Tibial nerve (tissue), 4 donors: ENCODE results near the gene ARV1. TPM values are rescaled to one million over a fixed set of nuclear protein-coding genes. Genes with fewer than 3 reads are reported as not detected.

ENCODE experiments used
- DNase-seq, 2 donors: peaks; one replicate each; pipeline ENCODE4 v3.0.0-alpha.2; 2019; ENCODE audit warnings: low spot score in 2 of 2
- H3K27ac ChIP-seq, 4 donors: fragments of 200-600 bp; sonication (generic) in 3 of 4; one replicate each; pipeline ENCODE4 v1.5.1; 2017 to 2019; ENCODE audit warnings: mild to moderate bottlenecking in 1 of 4
- H3K27me3 ChIP-seq, 2 donors: fragments of 200-600 bp; sonication (generic) in 1 of 2; one replicate each; pipeline versions ENCODE4 v1.5.1 to v1.6.0; 2017 to 2019
- H3K36me3 ChIP-seq, 3 donors: fragments of 200-600 bp; sonication (generic); one replicate each; pipeline ENCODE4 v1.5.1; 2018 to 2019
- H3K4me1 ChIP-seq, 4 donors: fragments of 200-600 bp; sonication (generic) in 3 of 4; one replicate each; pipeline ENCODE4 v1.5.1; 2017 to 2019
- H3K4me3 ChIP-seq, 4 donors: fragments of 200-600 bp; sonication (generic) in 3 of 4; one replicate each; pipeline ENCODE4 v1.5.1; 2017 to 2019; ENCODE audit warnings: mild to moderate bottlenecking in 1 of 4, moderate library complexity in 1 of 4
- H3K9me3 ChIP-seq, 4 donors: fragments of 200-600 bp; sonication (generic) in 3 of 4; one replicate each; pipeline ENCODE4 v1.5.1; 2017 to 2019
- EP300 ChIP-seq, 2 donors: sonication (generic); formaldehyde crosslinking; IDR thresholded peaks; one replicate each; pipeline ENCODE4 v1.6.1; 2017; ENCODE audit warnings: antibody characterized with exemption in 2 of 2, mild to moderate bottlenecking in 1 of 2
- POLR2A ChIP-seq, 2 donors: fragments of 450-650 bp; IDR thresholded peaks; one replicate each; pipeline ENCODE4 v1.6.1; 2017; ENCODE audit warnings: antibody characterized with exemption in 2 of 2, mild to moderate bottlenecking in 2 of 2, moderate library complexity in 2 of 2
- WGBS, 2 donors: methylation state at CpG; one replicate each; pipeline ENCODE4 v1.1.5; 2018; 5-methylcytosine and 5-hydroxymethylcytosine counted together
- total RNA-seq, 4 donors: library from RNA; depleted of rRNA; stranded (reverse); fragments of >200 nt; gene quantifications; one replicate each; pipeline ENCODE4 v1.1.0, GENCODE V29; 2016
- TF ChIP-seq, protein P1 (sequence below), 5 experiments: fragments of 200-600 bp in 3 of 5; fragments of 450-650 bp in 2 of 5; sonication (generic) in 3 of 5; IDR thresholded peaks; one replicate each; pipeline ENCODE4 v1.5.1; 2016 to 2019; ENCODE audit warnings: antibody characterized with exemption in 5 of 5, mild to moderate bottlenecking in 3 of 5, moderate library complexity in 2 of 5

The ARV1 gene
- total RNA-seq, 4 donors from 2014 or later, result 11.6 to 25.3 (median 14.6) TPM

DNA sequence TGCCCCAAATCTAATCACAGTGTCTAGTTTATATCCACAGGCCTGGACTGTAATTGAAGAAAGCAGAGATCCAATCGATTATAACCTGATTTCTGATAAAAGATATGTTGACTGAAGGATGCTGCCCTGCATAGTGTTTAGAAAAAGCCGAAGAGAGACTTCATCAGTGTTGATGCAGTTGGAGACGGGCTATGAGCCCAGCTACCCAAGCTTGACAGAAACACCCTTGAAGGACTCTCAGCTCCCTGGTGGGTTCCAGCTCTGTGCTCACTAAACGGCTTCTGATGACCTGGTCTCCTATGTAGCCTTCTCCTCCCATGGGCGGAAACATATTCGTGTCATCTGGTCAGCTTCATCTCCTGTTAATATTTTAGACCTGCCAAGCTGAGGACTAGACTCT, 50.9 kb downstream of the ARV1 start:
- Histone ChIP-seq H3K27me3 (no peaks in the 10 kb centered on the region), H3K27ac (no peak overlapping the region), H3K9me3 (no peaks in the 10 kb centered on the region), H3K4me1 (no peaks in the 10 kb centered on the region), H3K4me3 (no peak overlapping the region), H3K36me3 (no peaks in the 10 kb centered on the region)
- TF ChIP-seq, protein P1, sequence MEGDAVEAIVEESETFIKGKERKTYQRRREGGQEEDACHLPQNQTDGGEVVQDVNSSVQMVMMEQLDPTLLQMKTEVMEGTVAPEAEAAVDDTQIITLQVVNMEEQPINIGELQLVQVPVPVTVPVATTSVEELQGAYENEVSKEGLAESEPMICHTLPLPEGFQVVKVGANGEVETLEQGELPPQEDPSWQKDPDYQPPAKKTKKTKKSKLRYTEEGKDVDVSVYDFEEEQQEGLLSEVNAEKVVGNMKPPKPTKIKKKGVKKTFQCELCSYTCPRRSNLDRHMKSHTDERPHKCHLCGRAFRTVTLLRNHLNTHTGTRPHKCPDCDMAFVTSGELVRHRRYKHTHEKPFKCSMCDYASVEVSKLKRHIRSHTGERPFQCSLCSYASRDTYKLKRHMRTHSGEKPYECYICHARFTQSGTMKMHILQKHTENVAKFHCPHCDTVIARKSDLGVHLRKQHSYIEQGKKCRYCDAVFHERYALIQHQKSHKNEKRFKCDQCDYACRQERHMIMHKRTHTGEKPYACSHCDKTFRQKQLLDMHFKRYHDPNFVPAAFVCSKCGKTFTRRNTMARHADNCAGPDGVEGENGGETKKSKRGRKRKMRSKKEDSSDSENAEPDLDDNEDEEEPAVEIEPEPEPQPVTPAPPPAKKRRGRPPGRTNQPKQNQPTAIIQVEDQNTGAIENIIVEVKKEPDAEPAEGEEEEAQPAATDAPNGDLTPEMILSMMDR (IDR thresholded peaks at IDR 0.05), result no peak
- TF ChIP-seq POLR2A (IDR thresholded peaks at IDR 0.05), result no peak
- TF ChIP-seq EP300 (IDR thresholded peaks at IDR 0.05), result no peak
- WGBS, 2 donors, result 88 to 92% methylated on average over 6 of the region's 6 CpGs
- no peak for DNase-seq

DNA sequence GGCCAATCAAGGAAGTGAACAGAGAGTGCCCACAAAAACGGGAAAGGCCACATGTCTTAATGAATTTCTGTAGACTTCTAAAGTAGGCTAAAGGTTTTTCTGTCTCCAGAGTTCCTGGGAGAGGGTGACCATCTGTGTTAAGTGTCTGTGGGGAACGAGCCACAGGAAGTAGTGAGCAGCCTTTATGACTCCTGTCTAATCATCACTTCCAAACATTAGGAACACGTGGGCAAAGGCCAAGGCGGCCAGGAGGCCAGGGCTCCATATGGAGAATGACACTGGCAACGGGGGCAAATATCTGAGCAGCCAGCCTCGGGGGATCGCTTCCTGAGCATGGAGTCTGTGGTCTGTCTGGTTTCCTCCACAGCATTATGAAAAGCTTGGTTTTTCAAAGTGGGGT, 54.1 kb downstream of the ARV1 start:
- no peaks in the 10 kb centered on the region for H3K9me3 ChIP-seq
- DNase-seq, result no peak
- no peak overlapping the region for H3K4me3 ChIP-seq
- H3K27me3 ChIP-seq, result peaks cover 0 to 4% of the 10 kb centered on the region in 2 donors
- no peaks in the 10 kb centered on the region for H3K36me3 ChIP-seq
- no peak overlapping the region for H3K27ac ChIP-seq
- H3K4me1 ChIP-seq, result no peaks in the 10 kb centered on the region
- no peak for TF ChIP-seq POLR2A (IDR thresholded peaks at IDR 0.05)
- TF ChIP-seq, protein P1 (IDR thresholded peaks at IDR 0.05), result no peak
- TF ChIP-seq EP300 (IDR thresholded peaks at IDR 0.05), result no peak
- 42 to 43% methylated on average over 7 of the region's 7 CpGs for WGBS, 2 donors

DNA sequence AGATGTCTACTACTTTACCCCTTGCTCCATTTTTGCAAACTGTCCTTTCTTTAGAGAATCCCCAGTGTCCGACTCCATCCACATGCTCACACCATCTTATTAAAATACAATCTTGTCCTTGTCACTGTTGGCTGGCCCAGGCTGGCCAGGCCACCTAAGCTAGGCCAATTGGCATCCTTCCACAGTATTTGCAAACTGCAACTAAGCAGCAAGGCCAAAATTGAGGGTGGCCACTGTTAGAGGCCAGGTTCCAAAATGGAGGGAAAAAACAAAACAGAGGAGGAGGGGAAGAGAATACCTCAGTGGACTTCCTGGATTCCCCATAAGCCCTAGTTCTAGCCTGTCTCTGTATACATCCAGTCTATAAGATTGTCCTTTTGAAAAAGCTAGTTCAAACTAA, 56.9 kb downstream of the ARV1 start:
- no peak overlapping the region for H3K4me3 ChIP-seq
- H3K27me3 ChIP-seq, result peaks cover 0 to 4% of the 10 kb centered on the region in 2 donors
- WGBS, 2 donors, result 93 to 95% methylated on average over 1 of the region's 1 CpG
- no peak for DNase-seq
- no peak for TF ChIP-seq EP300 (IDR thresholded peaks at IDR 0.05)
- TF ChIP-seq POLR2A (IDR thresholded peaks at IDR 0.05), result no peak
- TF ChIP-seq, protein P1 (IDR thresholded peaks at IDR 0.05), result no peak
- no peak overlapping the region for H3K27ac ChIP-seq
- no peaks in the 10 kb centered on the region for H3K36me3 ChIP-seq
- H3K4me1 ChIP-seq, result peaks cover 0 to 22% (median 14%) of the 10 kb centered on the region in 4 donors
- H3K9me3 ChIP-seq, result no peaks in the 10 kb centered on the region

DNA sequence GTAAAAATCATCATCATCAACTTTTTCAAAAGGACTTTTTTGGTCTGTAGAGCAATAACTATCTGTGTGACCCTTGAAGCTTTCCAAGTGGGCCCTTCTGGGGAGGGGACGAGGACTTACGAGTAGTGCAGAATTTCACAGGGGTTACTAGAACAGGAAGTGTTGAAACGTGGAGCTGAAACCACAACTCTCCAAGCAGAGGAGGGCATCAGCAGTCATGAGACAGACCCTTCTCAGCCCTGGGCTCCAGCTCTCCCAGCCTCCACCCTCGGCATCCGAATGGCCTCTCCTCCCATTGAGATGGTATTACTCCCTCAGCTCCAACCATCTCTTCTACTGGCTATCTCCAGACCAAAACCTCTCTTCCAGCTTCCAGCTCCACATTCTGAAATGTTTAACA, 57.5 kb downstream of the ARV1 start:
- no peaks in the 10 kb centered on the region for H3K36me3 ChIP-seq
- H3K9me3 ChIP-seq, result no peaks in the 10 kb centered on the region
- 75 to 83% methylated on average over 5 of the region's 5 CpGs for WGBS, 2 donors
- H3K4me3 ChIP-seq, result no peak overlapping the region
- TF ChIP-seq POLR2A (IDR thresholded peaks at IDR 0.05) (no peak), EP300 (IDR thresholded peaks at IDR 0.05) (no peak)
- TF ChIP-seq, protein P1 (IDR thresholded peaks at IDR 0.05), result no peak
- peaks cover 0 to 4% of the 10 kb centered on the region in 2 donors for H3K27me3 ChIP-seq
- peaks cover 0 to 28% (median 19%) of the 10 kb centered on the region in 4 donors for H3K4me1 ChIP-seq
- no peak overlapping the region for H3K27ac ChIP-seq
- DNase-seq, result no peak

DNA sequence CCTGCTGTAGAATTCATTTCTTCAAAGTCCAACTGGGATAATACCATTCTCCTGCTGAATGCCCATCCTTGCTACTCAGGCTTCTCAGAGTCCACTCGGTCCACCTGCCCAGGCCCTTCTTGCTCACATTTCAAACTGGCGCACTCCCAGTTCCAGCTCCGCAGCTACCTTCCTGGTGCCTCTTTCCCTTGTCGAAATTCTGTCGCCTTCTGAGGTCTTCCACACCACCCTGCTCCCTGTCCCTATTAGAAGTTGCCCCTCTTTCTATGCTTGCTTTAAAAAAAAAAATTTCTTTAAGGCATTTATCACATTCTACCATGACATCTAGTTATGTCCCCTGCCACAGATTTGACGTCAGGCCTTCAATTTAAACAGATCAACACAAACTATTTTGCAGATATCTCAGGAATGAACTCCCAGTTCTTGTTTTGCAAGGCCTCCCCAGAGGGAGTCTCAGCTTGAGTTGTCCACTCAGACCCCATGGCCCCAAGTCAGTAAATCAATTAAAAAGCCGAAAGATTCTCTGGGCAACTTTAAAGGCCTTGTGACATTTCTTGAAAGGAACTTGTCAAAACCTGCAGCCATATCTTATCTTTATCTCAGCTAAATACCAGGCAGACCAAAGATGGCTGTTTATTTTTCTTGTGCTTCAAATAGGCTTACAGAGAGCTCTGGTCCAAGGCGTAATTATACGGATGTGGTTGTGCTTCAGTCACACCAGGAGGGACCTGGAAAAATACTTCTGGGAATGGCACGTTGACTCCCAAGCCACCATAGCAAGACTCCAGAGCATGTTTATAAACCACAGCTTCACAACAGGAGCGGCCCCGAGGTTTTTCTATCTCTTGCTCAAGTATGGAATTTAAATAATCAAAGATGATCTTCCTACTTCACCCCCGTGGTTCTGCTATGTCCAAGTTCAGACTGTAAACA, 59.0 kb downstream of the ARV1 start:
- no peaks in the 10 kb centered on the region for H3K9me3 ChIP-seq
- DNase-seq, result no peak
- H3K27ac ChIP-seq, result no peak overlapping the region
- 90% methylated on average over 13 of the region's 13 CpGs for WGBS, 2 donors
- H3K36me3 ChIP-seq, result no peaks in the 10 kb centered on the region
- TF ChIP-seq EP300 (IDR thresholded peaks at IDR 0.05), result no peak
- TF ChIP-seq, protein P1 (IDR thresholded peaks at IDR 0.05), result no peak
- TF ChIP-seq POLR2A (IDR thresholded peaks at IDR 0.05), result no peak
- H3K4me1 ChIP-seq, result peaks cover 0 to 29% (median 19%) of the 10 kb centered on the region in 4 donors
- H3K27me3 ChIP-seq, result peaks cover 0 to 4% of the 10 kb centered on the region in 2 donors
- no peak overlapping the region for H3K4me3 ChIP-seq
